ENCODE results near the gene DNAI2. TPM values are rescaled to one million over a fixed set of nuclear protein-coding genes. Genes with fewer than 3 reads are reported as not detected.

Gene DNAI2
- total RNA-seq, 1 experiment from 2014 or later = not detected

DNA sequence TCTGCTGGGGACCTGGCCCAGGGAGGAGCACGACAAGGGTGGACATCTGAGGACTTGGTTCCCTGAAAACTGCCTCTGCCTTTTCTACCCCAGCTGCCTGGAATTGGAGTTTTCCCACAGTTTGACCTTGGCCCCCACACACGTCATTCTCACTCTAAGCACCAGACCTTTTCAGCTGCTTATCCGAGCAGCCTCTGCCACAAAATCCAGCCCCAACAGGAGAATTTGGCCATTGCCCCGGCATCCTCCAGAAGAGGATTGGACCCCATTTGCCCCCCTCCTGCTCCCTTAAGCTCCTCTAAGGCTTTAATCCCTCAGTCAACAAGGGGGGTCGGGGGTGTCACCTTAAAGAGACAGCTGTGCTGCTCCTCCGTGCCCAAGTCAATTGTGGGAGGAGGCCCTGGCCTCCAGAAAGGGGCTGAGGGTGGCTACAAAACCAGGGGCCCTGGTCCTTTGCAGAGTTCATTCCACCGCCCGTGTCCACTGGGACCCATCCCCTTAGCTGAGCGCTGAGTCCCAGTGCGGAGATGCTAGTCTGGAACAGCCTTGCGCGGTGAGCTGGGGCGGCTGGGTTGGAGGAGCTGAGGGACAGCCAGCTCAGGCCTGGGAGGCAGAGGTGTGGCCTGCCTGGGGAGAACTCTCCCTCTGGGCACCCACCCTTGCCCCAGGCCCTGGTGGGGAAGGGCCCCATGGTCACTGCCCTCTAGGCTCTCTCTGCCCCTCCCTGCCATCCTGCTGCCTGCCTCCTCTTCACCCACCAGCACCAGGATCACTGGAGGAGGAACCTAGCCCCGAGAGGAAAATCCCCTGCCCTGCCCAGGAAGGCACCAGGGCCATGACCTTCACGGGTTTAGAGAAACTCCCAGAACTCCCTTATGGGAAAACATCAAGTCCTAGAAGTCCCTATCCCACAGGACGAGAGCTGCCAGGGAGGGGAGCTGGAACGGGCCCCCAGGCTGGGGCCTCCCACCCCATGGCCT is 41.8 kb upstream of the DNAI2 start:
- H3K36me3 ChIP-seq (ENCODE audit: control insufficient read depth, insufficient read depth, low read length) = no peaks in the 10 kb centered on the region
- no peaks in the 10 kb centered on the region for H3K9me3 ChIP-seq
- H3K9me3 Mint-ChIP-seq (ENCODE audit: unreplicated experiment) = no peaks in the 10 kb centered on the region
- no peak for DNase-seq
- no peaks in the 10 kb centered on the region for H3K36me3 Mint-ChIP-seq (ENCODE audit: insufficient read depth, unreplicated experiment)
- H3K4me1 Mint-ChIP-seq (ENCODE audit: low read depth, unreplicated experiment) = peaks cover 7% of the 10 kb centered on the region
- no peaks in the 10 kb centered on the region for H3K4me1 ChIP-seq
- no peak overlapping the region for H3K4me3 ChIP-seq (ENCODE audit: low read depth, low read length)
- H3K27ac Mint-ChIP-seq (ENCODE audit: unreplicated experiment) = no peak overlapping the region
- no peaks in the 10 kb centered on the region for H3K27me3 ChIP-seq (replicated peaks; ENCODE audit: control insufficient read depth, insufficient read depth, low read length)
- ChIA-PET CTCF (interaction anchor here (0.7 kb wide), 1 partner anchor 18 kb away, joined by 3 read pairs; no protein-coding TSS in a partner anchor), POLR2A (no interaction called here)
- H3K27me3 Mint-ChIP-seq (ENCODE audit: insufficient read depth, unreplicated experiment) = no peaks in the 10 kb centered on the region
- intact Hi-C loops (cut with micrococcal nuclease; ENCODE audit: unreplicated experiment) = no loop called here
- no peak overlapping the region for H3K4me3 Mint-ChIP-seq (ENCODE audit: unreplicated experiment)
- TF ChIP-seq, protein P1, sequence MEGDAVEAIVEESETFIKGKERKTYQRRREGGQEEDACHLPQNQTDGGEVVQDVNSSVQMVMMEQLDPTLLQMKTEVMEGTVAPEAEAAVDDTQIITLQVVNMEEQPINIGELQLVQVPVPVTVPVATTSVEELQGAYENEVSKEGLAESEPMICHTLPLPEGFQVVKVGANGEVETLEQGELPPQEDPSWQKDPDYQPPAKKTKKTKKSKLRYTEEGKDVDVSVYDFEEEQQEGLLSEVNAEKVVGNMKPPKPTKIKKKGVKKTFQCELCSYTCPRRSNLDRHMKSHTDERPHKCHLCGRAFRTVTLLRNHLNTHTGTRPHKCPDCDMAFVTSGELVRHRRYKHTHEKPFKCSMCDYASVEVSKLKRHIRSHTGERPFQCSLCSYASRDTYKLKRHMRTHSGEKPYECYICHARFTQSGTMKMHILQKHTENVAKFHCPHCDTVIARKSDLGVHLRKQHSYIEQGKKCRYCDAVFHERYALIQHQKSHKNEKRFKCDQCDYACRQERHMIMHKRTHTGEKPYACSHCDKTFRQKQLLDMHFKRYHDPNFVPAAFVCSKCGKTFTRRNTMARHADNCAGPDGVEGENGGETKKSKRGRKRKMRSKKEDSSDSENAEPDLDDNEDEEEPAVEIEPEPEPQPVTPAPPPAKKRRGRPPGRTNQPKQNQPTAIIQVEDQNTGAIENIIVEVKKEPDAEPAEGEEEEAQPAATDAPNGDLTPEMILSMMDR (IDR thresholded peaks at IDR 0.05; ENCODE audit: insufficient read depth in 1 of 2, low read depth in 1 of 2, low read length in 1 of 2, severe bottlenecking in 1 of 2, unreplicated experiment in 1 of 2) = no peak
- BruUV-seq (replicated peaks) = no TSS peak

DNA sequence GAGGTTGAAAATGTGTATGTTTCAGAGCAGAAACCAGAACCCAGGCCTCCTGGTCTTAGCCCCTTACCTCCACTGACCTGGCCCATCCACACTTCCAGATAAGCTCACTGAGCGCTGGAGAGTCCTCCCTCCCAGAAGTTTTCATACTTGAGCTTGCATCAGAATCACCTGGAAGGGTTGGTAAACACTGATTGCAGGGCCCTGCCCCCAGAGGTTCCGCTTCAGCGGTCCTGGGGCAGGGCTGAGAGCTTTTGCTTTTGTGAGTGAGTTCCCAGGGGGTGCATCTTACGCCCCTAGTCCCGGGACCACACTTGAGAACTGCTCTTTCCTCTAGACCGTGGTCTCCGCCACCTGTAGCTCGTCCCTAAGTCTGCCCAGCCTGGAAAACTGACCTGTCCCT is 40.1 kb upstream of the DNAI2 start:
- ChIA-PET CTCF (interaction anchor here (1.1 kb wide), 1 partner anchor 63 kb away, joined by 5 read pairs; no protein-coding TSS in a partner anchor), POLR2A (no interaction called here)
- Mint-ChIP-seq H3K36me3 (ENCODE audit: insufficient read depth, unreplicated experiment) (no peaks in the 10 kb centered on the region), H3K27ac (ENCODE audit: unreplicated experiment) (no peak overlapping the region), H3K27me3 (ENCODE audit: insufficient read depth, unreplicated experiment) (no peaks in the 10 kb centered on the region), H3K4me3 (ENCODE audit: unreplicated experiment) (no peak overlapping the region), H3K4me1 (ENCODE audit: low read depth, unreplicated experiment) (peaks cover 7% of the 10 kb centered on the region), H3K9me3 (ENCODE audit: unreplicated experiment) (no peaks in the 10 kb centered on the region)
- Histone ChIP-seq H3K4me3 (ENCODE audit: low read depth, low read length) (no peak overlapping the region), H3K36me3 (ENCODE audit: control insufficient read depth, insufficient read depth, low read length) (no peaks in the 10 kb centered on the region; the same call in 1 of the 2 replicates), H3K4me1 (no peaks in the 10 kb centered on the region), H3K9me3 (no peaks in the 10 kb centered on the region), H3K27me3 (replicated peaks; ENCODE audit: control insufficient read depth, insufficient read depth, low read length) (no peaks in the 10 kb centered on the region)
- TF ChIP-seq, protein P1 (IDR thresholded peaks at IDR 0.05; ENCODE audit: insufficient read depth in 1 of 2, low read depth in 1 of 2, low read length in 1 of 2, severe bottlenecking in 1 of 2, unreplicated experiment in 1 of 2) = no peak
- DNase-seq = no peak
- no TSS peak for BruUV-seq (replicated peaks)
- intact Hi-C loops (cut with micrococcal nuclease; ENCODE audit: unreplicated experiment) = no loop called here

DNA sequence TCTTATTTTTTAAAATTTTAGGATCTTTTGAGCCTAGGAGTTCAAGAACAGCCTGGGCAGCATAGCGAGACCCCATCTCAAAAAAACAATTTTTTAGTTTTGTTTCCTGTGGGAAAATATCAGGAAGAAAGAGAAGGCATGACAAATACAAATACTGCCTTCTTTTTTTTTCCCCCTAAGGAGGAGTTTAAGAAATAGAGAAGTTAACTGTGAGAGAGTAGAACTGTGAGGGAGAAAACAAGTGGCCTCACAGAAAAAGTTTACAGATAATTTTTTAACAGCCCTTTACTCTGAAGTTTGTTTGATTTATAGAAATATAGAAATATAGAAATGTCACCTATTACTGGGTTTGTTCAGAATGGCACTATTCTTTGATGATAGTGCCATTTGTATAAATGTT is 39.5 kb upstream of the DNAI2 start:
- ChIA-PET CTCF (interaction anchor here (1.1 kb wide), 1 partner anchor 62 kb away, joined by 5 read pairs; no protein-coding TSS in a partner anchor), POLR2A (no interaction called here)
- TF ChIP-seq, protein P1 (IDR thresholded peaks at IDR 0.05; ENCODE audit: insufficient read depth in 1 of 2, low read depth in 1 of 2, low read length in 1 of 2, severe bottlenecking in 1 of 2, unreplicated experiment in 1 of 2) = no peak
- H3K27me3 Mint-ChIP-seq (ENCODE audit: insufficient read depth, unreplicated experiment) = no peaks in the 10 kb centered on the region
- Histone ChIP-seq H3K4me1 (no peaks in the 10 kb centered on the region), H3K36me3 (ENCODE audit: control insufficient read depth, insufficient read depth, low read length) (no peaks in the 10 kb centered on the region; the same call in 1 of the 2 replicates), H3K9me3 (no peaks in the 10 kb centered on the region), H3K4me3 (ENCODE audit: low read depth, low read length) (no peak overlapping the region), H3K27me3 (replicated peaks; ENCODE audit: control insufficient read depth, insufficient read depth, low read length) (no peaks in the 10 kb centered on the region)
- no peaks in the 10 kb centered on the region for H3K9me3 Mint-ChIP-seq (ENCODE audit: unreplicated experiment)
- H3K4me1 Mint-ChIP-seq (ENCODE audit: low read depth, unreplicated experiment) = peaks cover 7% of the 10 kb centered on the region
- H3K36me3 Mint-ChIP-seq (ENCODE audit: insufficient read depth, unreplicated experiment) = no peaks in the 10 kb centered on the region
- no peak overlapping the region for H3K27ac Mint-ChIP-seq (ENCODE audit: unreplicated experiment)
- DNase-seq = no peak
- no peak overlapping the region for H3K4me3 Mint-ChIP-seq (ENCODE audit: unreplicated experiment)
- intact Hi-C loops (cut with micrococcal nuclease; ENCODE audit: unreplicated experiment) = no loop called here
- BruUV-seq (replicated peaks) = no TSS peak

All from Caco-2 (cell line).